GM19372 (cell line): ENCODE data around the gene MRGPRD.
"Not testable (repeated sequence)": the region's sequence is repeated elsewhere in the genome, so short reads cannot be mapped to it uniquely, and the experiment has no call there.

ENCODE experiments used
- ATAC-seq: cut with Tn5 transposase; IDR thresholded peaks from one replicate; pipeline ENCODE4 v1.9.1; 2021; ENCODE audit warnings: mild to moderate bottlenecking, low read depth, moderate library complexity; ENCODE audit not compliant: unreplicated experiment

Gene MRGPRD

DNA sequence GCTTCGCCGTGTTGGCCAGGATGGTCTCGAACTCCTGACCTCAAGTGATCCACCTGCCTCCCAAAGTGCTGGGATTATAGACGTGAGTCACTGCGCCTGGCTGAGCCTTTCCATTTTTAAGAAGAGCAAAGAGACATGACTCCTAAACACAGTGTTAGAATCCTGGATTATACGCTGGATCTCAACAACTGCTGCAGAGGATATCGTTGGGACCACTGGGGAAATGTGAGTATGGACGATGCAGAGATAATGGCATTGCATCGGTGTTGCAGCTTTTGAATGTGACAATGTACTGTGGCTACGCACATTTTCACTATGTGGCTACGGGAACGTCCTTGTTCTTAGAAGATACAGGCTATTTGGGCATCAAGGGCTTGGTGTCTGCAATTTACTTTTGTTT is 26.0 kb upstream of the MRGPRD start:
- ATAC-seq: no peak

DNA sequence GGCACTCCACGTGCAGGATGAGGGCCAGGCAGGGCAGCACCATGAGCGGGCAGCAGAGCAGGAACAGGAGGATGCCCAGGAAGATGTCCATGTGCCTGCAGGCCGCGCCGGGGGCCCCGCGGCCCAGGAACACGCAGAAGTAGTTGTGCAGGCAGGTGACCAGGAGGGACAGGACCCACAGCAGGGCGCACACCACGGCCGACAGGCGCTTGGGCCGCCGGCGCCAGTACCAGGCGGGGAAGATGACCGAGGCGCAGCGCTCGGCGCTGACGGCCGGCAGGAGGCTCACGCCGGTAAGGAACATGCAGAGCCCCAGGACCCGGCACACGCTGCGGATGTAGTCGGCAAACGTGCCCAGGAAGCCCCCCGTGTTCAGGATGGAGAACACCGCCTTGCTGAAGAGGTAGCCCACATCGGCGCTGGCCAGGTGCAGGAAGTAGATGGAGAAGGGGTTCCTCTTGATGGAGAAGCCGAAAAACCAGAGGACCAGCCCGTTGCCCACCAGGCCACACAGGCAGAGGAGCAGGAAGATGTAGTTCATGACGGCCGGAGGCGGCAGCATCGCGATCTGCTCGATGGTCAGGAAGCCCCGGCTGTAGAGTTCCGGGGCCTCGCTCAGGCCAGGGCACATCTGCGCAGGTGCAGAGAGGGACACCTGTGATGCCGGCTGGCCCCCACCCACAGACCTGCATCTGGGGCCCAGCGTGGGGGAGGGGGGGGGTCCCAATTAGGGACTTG is 25.0 kb upstream of the MRGPRD start:
- no peak for ATAC-seq

DNA sequence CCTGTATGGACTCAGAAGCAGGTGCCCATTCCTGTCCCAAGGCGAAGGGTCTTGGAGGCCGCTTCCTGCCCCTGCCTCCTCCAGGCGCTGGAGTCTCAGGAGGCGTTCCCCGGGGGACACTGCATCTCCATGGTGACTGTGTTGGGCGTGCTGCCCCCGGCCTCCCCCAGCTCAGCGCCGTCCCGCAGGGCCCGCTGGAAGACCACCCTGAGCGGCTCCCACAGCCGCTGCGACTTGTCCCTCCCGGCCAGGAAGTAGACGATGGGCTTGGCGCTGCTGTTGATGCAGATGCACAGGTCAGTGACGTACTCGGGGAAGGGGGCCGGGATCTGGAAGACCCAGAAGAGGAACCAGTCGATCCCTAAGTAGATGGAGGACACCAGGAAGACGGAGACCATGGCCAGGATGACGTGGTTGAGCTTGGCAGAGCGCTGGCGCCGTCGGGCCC is 24.4 kb upstream of the MRGPRD start:
- ATAC-seq: no peak

- ATAC-seq: no peak
These were observed 23.8 kb upstream of the MRGPRD start for GRCh38 chr11:69004411-69005182.

DNA sequence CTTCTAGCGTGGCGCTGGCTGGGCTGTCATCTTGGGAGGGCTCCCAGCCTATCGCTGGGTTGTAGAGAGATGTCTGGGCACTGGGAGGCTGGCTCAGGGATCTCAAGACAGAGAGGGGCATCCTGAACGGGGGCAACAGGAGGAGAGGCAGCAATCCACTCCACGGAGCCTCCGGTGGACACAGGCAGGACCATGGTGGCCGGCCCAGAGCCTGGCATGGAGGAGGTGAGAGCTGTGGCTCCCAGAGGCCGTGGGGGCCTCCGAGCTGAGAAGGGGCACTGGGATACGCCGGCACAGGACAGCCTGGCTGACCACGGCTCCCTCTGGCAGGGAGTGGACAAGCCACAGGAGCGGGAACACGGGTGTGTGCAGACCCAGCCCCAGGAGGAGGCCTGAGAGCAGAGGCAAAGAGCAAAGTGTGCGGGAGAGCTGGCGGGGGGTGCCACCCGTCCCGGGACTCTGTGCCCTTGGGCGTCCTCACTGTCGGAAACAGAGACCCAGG is 23.1 kb upstream of the MRGPRD start:
- no peak for ATAC-seq

DNA sequence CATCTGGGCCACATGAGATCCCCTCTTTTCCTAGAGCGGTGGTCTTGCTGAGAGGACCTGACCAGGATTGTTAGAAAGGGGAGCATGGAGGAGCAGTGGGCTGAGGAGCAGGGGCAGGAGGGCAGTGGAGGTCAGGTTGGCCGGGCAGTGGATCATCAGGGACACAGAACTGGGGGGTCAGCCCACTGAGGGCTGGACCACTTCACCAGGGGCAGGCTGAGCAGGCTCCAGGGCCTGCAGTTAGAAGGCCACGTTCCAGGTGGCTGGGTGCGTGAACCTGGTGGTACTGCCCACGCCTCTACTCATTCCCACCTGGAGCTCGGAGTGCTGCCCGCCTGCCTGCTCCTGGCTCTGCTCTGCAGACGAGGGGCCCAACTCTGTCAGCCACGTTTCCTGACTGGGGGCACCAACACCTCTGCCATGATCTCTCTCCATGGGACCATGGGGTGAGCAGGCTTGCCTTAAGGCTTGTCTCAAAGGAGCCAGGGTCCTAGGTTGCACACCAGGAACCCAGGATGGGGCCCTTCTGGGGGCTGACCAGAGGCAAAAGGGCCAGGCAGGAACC is 22.6 kb upstream of the MRGPRD start:
- ATAC-seq: no peak

GRCh38 chr11:69002570-69003231 is 21.9 kb upstream of the MRGPRD start:
- ATAC-seq: no peak

GRCh38 chr11:69002110-69002569 is 21.4 kb upstream of the MRGPRD start:
- no peak for ATAC-seq

DNA sequence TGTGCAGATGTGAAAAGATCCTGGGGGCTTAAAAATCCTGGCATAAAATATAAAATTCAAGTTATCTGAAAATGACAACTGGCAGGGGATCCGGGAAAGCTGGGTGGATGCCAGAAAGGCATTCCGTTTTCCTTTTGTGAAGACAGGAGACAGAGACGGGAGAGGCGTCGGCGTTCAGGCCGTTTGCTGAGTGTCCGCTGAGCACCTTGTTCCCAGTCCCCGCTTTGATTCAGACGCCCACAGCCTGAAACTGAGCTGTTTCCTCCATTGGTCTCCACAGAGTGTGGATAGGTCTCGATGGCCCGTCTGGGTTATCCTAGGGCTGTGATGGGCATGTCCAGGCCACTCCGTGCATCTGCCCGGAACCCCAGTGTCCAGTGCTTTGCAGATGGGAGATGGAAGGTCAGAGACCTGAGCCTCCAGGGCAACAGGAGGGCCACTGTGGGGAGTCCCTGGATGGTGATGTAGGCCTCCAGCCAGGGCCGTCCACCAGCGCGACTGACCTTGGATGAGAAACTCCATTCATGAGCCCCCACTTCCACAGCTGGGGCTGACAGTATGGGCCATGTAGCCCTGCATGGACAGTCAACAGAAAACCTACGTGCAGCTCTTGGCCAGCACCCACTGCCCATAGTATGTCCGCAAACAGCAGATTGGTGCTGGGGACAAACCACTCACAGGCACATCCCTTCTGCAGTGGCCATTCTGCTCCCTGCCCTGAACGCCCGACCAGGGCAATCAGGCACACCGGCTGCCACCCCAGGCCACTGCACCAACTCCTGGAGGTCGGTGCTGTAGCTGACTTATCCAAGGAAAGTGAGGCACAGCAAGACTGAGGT is 20.7 kb upstream of the MRGPRD start:
- ATAC-seq: no peak

DNA sequence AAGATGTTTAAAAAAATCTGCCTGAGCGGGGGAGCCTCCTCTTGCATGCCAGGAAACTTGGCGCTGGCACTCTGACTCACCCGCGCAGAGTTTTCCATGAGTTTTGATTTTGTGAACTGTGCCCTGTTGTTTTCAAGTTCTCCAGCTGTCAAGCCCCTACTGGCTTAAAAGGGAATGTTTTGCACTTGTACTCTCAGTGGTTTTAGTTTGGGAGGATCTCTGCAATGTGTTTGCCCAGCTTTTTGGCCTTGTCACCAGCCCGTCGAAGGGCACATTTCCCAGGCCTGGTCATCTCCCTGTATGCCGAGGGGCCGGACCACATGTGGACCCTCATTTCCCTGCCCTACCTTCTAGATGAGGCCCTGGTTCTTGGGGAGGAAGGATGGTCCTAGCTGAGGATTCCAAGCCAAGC is 20.1 kb upstream of the MRGPRD start:
- ATAC-seq: no peak

DNA sequence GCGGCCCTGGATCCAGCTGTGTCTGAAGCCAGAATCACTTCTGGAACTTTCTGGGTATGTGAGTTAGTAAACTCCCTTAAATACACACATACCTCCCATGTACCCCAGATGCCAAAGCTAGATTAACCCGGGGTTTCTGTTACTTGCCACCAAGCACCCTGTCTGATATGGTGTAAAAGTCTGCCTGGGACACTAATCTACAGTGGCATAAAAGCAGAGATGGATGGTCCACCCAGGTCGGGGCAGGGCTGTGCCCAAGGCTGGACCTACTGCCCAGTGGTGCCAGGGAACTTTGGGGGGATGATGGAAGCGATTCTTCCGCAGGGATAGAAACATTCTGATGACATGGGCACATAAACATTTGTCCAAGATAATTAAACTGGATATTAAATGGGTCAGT is 19.6 kb upstream of the MRGPRD start:
- no peak for ATAC-seq

- ATAC-seq: not testable (repeated sequence)
These were observed 19.1 kb upstream of the MRGPRD start for GRCh38 chr11:68999748-69000355.

DNA sequence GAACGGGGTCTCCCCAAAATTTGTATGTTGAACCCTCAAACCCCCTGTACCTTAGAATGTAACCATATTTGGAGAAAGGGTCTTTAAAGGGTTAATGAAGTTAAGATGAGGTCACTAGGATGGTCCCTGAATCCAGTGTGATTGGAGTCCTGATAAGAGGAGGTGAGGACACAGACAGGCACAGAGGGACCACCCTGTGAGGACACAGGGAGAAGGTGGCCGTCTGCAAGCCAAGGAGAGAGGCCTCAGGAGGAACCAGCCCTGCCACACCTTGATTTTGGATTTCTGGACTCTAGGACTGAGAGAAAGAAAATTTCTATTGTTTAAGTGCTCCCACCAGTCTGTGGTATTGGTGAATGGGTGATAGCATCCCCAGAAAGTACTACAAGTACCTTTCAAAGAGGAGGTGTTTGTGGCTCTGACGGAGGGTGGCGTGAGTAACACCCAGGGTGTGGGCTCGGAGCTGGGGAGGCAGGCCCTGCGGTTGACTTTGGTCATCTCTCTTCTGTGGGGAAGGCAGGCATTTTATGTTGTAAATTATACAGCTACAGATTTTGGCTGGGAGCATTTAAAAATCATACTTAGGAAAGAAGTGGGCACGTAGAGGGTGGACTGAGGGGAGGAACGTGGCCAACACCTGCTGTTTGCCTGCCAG is 18.4 kb upstream of the MRGPRD start:
- ATAC-seq: no peak

DNA sequence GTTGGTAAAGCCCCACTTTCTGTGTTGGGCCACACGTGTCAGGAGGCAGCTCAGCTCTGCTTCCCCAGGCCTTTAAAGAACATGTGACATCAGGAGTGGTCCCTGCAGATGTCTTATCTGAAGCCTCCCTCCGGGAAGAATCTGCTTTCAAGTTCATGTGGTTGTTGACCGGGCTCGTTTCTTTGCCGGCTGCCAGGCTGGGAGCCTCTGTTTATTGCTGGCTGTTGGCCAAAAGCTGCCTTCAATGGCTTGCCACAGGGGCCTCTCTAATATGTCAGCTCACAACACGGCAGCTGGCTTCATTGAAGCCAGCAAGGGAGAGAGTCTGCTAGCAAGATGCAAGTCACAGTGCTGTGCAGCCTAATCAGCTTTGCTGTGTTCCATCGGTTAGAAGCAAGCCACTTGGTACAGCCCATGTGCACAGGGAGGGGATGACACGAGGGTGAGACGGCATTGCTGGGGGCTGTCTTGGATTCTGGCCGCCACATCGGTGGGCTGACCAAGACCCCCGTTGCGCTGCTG is 17.7 kb upstream of the MRGPRD start:
- no peak for ATAC-seq

DNA sequence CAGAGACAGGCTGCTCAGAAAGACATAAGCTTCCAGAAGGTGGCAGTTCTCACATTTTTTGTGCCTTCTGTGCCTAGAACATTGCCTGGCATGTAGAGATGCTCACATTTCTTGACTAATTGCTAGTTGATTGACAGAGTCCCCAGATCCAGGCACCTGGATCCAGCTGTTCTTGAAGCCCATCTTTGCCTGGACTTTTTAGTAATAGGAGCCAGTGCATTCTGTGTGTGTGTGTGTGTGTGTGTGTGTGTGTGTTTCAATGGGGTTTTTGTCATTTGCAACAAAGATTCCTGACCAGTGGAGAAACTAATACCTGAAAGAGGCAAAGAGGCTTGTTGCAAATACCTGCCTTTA is 17.2 kb upstream of the MRGPRD start:
- ATAC-seq: no peak

- ATAC-seq: no peak
These were observed 16.6 kb upstream of the MRGPRD start for GRCh38 chr11:68997124-68997994.

- no peak for ATAC-seq
These were observed 15.8 kb upstream of the MRGPRD start for GRCh38 chr11:68996376-68997123.
